ENCODE data around the gene CAMK1D. TPM values are rescaled to one million over a fixed set of nuclear protein-coding genes. Genes with fewer than 3 reads are reported as not detected.

The CAMK1D gene
- polyA plus RNA-seq, 1 of the 3 experiments (the other 2 are of a cell fraction) = 4.1 TPM

- ChIA-PET CTCF (no interaction called here), POLR2A (no interaction called here)
- Histone ChIP-seq H3K4me1 (ENCODE audit: control insufficient read depth in 1 of 2, insufficient read depth in 2 of 2, low read depth in 1 of 2, low read length in 1 of 2) (no peaks in the 10 kb centered on the region; a peak in 2 of 4 replicates), H3K9me3 (no peaks in the 10 kb centered on the region), H3K27ac (ENCODE audit: low read depth in 2 of 2, low read length in 1 of 2) (no peak overlapping the region), H3K4me3 (ENCODE audit: low read depth in 2 of 2, low read length in 1 of 2) (no peak overlapping the region), H3K36me3 (replicated peaks in 1 of 2; ENCODE audit: control insufficient read depth in 1 of 2, insufficient read depth in 2 of 2, low read length in 1 of 2) (no peaks in the 10 kb centered on the region), H3K27me3 (ENCODE audit: insufficient read depth) (no peaks in the 10 kb centered on the region), H3K4me2 (no peak overlapping the region), H3K9ac (no peak overlapping the region), H3K9me2 (no peaks in the 10 kb centered on the region), H3F3A (replicated peaks; ENCODE audit: insufficient read depth) (peaks cover 6% of the 10 kb centered on the region), H2AFZ (ENCODE audit: low read depth) (no peak overlapping the region), H3K79me2 (ENCODE audit: insufficient read depth) (no peaks in the 10 kb centered on the region), H4K20me1 (ENCODE audit: insufficient read depth) (no peaks in the 10 kb centered on the region)
- 78% methylated on average over 4 of the region's 5 CpGs for WGBS (ENCODE audit: low lambda C conversion rate)
- no peak for DNase-seq
- no peak for TF ChIP-seq GABPA (IDR thresholded peaks at IDR 0.05; ENCODE audit: low read depth)
- no peak for TF ChIP-seq RAD21 (IDR thresholded peaks at IDR 0.05; ENCODE audit: low read length)
- TF ChIP-seq NRF1 (IDR thresholded peaks at IDR 0.05; ENCODE audit: low read depth, low read length) = no peak
- no peak for TF ChIP-seq USF1 (IDR thresholded peaks at IDR 0.05; ENCODE audit: borderline replicate concordance, low read depth)
- TF ChIP-seq JUND (IDR thresholded peaks at IDR 0.05) = no peak
- TF ChIP-seq REST (IDR thresholded peaks at IDR 0.05; ENCODE audit: low read depth, low read length) = no peak
- no peak for TF ChIP-seq ELF1 (IDR thresholded peaks at IDR 0.05)
These were observed 272.7 kb downstream of the CAMK1D start for GRCh38 chr10:12622016-12622415.

GRCh38 chr10:12622691-12623090 lies 273.3 kb downstream of the CAMK1D start:
- Histone ChIP-seq H3K4me2 (no peak overlapping the region), H3K79me2 (ENCODE audit: insufficient read depth) (no peaks in the 10 kb centered on the region), H3K36me3 (replicated peaks in 1 of 2; ENCODE audit: control insufficient read depth in 1 of 2, insufficient read depth in 2 of 2, low read length in 1 of 2) (no peaks in the 10 kb centered on the region), H3K9me3 (no peaks in the 10 kb centered on the region), H4K20me1 (ENCODE audit: insufficient read depth) (no peaks in the 10 kb centered on the region), H3K27me3 (ENCODE audit: insufficient read depth) (no peaks in the 10 kb centered on the region), H3K9ac (no peak overlapping the region), H3F3A (replicated peaks; ENCODE audit: insufficient read depth) (peaks cover 6% of the 10 kb centered on the region), H3K4me3 (ENCODE audit: low read depth in 2 of 2, low read length in 1 of 2) (no peak overlapping the region), H2AFZ (ENCODE audit: low read depth) (no peak overlapping the region), H3K9me2 (no peaks in the 10 kb centered on the region), H3K4me1 (ENCODE audit: control insufficient read depth in 1 of 2, insufficient read depth in 2 of 2, low read depth in 1 of 2, low read length in 1 of 2) (no peaks in the 10 kb centered on the region; a peak in 1 of 4 replicates), H3K27ac (ENCODE audit: low read depth in 2 of 2, low read length in 1 of 2) (no peak overlapping the region)
- DNase-seq = no peak
- CTCF ChIA-PET = no interaction called here
- WGBS (ENCODE audit: low lambda C conversion rate) = 85% methylated on average over 11 of the region's 11 CpGs
- TF ChIP-seq PBX3 (IDR thresholded peaks at IDR 0.05) (no peak), REST (IDR thresholded peaks at IDR 0.05; ENCODE audit: low read depth, low read length) (no peak), NRF1 (IDR thresholded peaks at IDR 0.05; ENCODE audit: low read depth, low read length) (no peak), MAX (IDR thresholded peaks at IDR 0.05; ENCODE audit: low read depth) (no peak), USF1 (IDR thresholded peaks at IDR 0.05; ENCODE audit: borderline replicate concordance, low read depth) (no peak), ZBTB33 (IDR thresholded peaks at IDR 0.05; ENCODE audit: borderline replicate concordance, low read depth) (no peak), SIN3A (IDR thresholded peaks at IDR 0.05; ENCODE audit: borderline replicate concordance, low read depth, low read length) (no peak)
- POLR2A ChIA-PET = no interaction called here

All from SK-N-SH (cell line).